ENCODE data around the gene MPO.

MPO gene

DNA sequence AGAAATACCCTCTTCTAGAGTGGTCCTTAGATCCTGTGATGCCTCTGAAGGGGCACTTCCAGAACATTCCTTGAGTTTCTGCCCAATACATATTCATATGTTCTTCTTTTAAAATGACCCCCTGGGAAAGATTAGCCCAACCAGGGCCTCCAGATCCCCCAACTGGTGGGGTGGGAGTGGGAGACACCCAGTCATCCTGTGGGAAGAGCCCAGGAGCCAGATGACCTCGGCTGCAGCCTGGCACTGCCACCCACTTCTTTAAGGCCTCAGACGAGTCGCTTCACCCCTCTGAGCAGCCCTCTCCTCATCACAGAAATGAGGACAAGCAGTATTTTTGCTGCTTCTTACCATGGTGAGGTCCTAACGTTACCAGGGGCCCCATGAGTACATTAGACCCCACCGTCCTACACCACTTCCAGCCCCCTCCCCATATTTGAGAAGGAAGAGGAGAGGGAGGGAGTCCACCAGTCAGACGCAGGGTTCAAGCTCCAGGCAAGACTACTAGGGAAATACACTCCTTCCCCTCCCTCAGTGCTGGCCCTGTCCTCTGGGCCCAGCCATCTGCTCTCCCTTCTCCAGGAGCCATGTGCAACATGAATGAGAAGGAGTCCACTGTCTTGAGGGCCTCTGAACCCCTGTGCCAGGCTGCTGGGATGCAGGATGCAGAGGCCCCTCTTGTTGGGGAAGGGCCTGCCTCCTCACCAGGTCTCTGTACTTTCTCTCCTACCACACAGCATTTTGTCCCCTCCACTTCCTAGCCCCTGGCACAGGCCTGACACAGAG lies 11.8 kb downstream of the MPO start:
- WGBS (ENCODE audit: extremely low coverage, insufficient coverage, low lambda C conversion rate): no CpG with 5 or more reads among the region's 6 CpGs
- Histone ChIP-seq H3K9ac (ENCODE audit: low read length) (no peak overlapping the region), H3K18ac (ENCODE audit: low read length) (no peak overlapping the region), H3K79me1 (ENCODE audit: low read length) (no peaks in the 10 kb centered on the region), H2BK15ac (replicated peaks; ENCODE audit: low read depth) (no peak overlapping the region), H3K36me3 (ENCODE audit: control insufficient read depth, insufficient read depth, low read length) (no peaks in the 10 kb centered on the region), H3K79me2 (ENCODE audit: control insufficient read depth, insufficient read depth, low read length) (no peaks in the 10 kb centered on the region), H3K4me1 (ENCODE audit: control insufficient read depth, low read depth, low read length) (no peaks in the 10 kb centered on the region), H3K4me3 (ENCODE audit: low read length) (no peak overlapping the region), H3K56ac (ENCODE audit: low read length) (no peak overlapping the region), H3K4me2 (ENCODE audit: low read length) (no peak overlapping the region), H2AK5ac (ENCODE audit: low read length) (no peak overlapping the region), H3K4ac (ENCODE audit: low read depth, low read length) (no peak overlapping the region), H3K27me3 (ENCODE audit: insufficient read depth, low read length, poor library complexity) (no peaks in the 10 kb centered on the region), H4K5ac (ENCODE audit: low read length) (no peak overlapping the region), H4K8ac (ENCODE audit: low read depth, low read length) (no peak overlapping the region), H2BK120ac (ENCODE audit: low read depth, low read length) (no peak overlapping the region), H2BK5ac (ENCODE audit: low read length) (no peak overlapping the region), H3K23ac (ENCODE audit: low read length) (no peak overlapping the region), H3K27ac (ENCODE audit: low read depth, low read length) (no peak overlapping the region)
- no peak for DNase-seq

DNA sequence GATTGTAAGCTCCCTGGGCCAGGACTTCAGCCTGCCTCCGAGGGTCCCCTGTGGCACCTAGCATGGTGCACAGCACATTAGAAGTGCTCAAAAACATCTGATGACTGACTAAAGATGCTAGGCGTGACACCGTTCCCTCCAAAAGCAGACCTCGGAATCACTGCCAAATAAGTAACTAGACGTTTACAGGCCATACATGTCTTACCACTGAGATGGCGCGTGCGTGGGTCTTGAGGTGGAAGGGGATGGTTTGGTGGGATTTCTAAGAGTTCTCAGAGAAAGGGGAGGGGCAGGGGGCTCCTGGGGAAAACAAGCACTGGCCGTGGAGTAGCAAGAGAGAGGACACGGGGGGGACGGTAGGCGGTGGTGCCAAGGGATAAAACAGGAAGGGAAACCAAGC lies 12.4 kb downstream of the MPO start:
- no peak overlapping the region for H3K27ac ChIP-seq (ENCODE audit: low read depth, low read length)
- DNase-seq: no peak
- H3K36me3 ChIP-seq (ENCODE audit: control insufficient read depth, insufficient read depth, low read length): no peaks in the 10 kb centered on the region
- H3K9ac ChIP-seq (ENCODE audit: low read length): no peak overlapping the region
- H3K56ac ChIP-seq (ENCODE audit: low read length): no peak overlapping the region
- H3K4me2 ChIP-seq (ENCODE audit: low read length): no peak overlapping the region
- no peaks in the 10 kb centered on the region for H3K4me1 ChIP-seq (ENCODE audit: control insufficient read depth, low read depth, low read length)
- WGBS (ENCODE audit: extremely low coverage, insufficient coverage, low lambda C conversion rate): no CpG with 5 or more reads among the region's 12 CpGs
- H2AK5ac ChIP-seq (ENCODE audit: low read length): no peak overlapping the region
- H2BK15ac ChIP-seq (replicated peaks; ENCODE audit: low read depth): no peak overlapping the region
- H3K23ac ChIP-seq (ENCODE audit: low read length): no peak overlapping the region
- H2BK5ac ChIP-seq (ENCODE audit: low read length): no peak overlapping the region
- no peak overlapping the region for H3K18ac ChIP-seq (ENCODE audit: low read length)
- H3K4ac ChIP-seq (ENCODE audit: low read depth, low read length): no peak overlapping the region
- no peaks in the 10 kb centered on the region for H3K27me3 ChIP-seq (ENCODE audit: insufficient read depth, low read length, poor library complexity)
- no peaks in the 10 kb centered on the region for H3K79me2 ChIP-seq (ENCODE audit: control insufficient read depth, insufficient read depth, low read length)
- H4K5ac ChIP-seq (ENCODE audit: low read length): no peak overlapping the region
- no peak overlapping the region for H2BK120ac ChIP-seq (ENCODE audit: low read depth, low read length)
- no peak overlapping the region for H3K4me3 ChIP-seq (ENCODE audit: low read length)
- no peak overlapping the region for H4K8ac ChIP-seq (ENCODE audit: low read depth, low read length)
- no peaks in the 10 kb centered on the region for H3K79me1 ChIP-seq (ENCODE audit: low read length)

DNA sequence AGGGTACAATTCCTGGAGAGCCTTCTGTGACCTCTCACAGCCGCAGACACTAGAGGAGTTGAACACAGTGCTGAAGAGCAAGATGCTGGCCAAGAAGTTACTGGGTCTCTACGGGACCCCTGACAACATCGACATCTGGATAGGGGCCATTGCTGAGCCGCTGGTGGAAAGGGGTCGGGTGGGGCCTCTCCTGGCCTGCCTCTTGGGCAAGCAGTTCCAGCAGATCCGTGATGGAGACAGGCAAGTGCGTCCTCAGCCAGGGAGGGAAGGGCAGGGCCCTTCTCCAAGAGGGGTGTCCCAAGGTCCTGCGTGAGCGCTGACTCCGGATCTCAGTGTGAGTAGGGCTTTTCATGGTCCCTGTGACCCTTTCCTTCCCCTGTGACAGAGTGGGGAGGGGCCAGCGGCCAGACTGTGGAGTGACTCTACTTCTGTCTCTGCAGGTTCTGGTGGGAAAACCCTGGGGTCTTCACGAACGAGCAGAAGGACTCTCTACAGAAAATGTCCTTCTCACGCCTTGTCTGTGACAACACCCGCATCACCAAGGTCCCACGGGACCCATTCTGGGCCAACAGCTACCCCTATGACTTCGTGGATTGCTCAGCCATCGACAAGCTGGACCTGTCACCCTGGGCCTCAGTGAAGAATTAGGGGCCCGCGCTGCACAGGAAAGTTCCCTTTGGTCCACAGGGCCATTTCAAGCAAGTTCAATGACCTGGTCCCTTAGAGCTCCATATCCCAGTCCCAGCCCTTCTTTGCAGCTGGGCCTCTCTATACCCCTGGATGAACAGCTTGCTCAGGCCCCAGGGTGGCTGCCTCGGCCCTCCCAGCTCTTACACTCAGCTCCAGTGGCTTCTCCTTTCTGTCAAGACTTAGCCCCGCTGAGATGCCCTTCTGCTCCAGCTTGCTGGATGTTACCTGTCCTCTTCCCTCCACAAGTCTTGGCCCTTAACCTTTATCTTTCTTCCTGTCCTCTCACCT lies 13.1 kb downstream of the MPO start:
- Histone ChIP-seq H3K36me3 (ENCODE audit: control insufficient read depth, insufficient read depth, low read length) (no peaks in the 10 kb centered on the region), H2AK5ac (ENCODE audit: low read length) (no peak overlapping the region), H2BK15ac (replicated peaks; ENCODE audit: low read depth) (no peak overlapping the region), H3K79me1 (ENCODE audit: low read length) (no peaks in the 10 kb centered on the region), H3K79me2 (ENCODE audit: control insufficient read depth, insufficient read depth, low read length) (no peaks in the 10 kb centered on the region), H3K4ac (ENCODE audit: low read depth, low read length) (no peak overlapping the region), H3K4me3 (ENCODE audit: low read length) (no peak overlapping the region), H3K18ac (ENCODE audit: low read length) (no peak overlapping the region), H2BK120ac (ENCODE audit: low read depth, low read length) (no peak overlapping the region), H3K4me2 (ENCODE audit: low read length) (no peak overlapping the region), H2BK5ac (ENCODE audit: low read length) (no peak overlapping the region), H3K56ac (ENCODE audit: low read length) (no peak overlapping the region), H3K27ac (ENCODE audit: low read depth, low read length) (no peak overlapping the region), H3K4me1 (ENCODE audit: control insufficient read depth, low read depth, low read length) (no peaks in the 10 kb centered on the region), H4K8ac (ENCODE audit: low read depth, low read length) (no peak overlapping the region), H3K23ac (ENCODE audit: low read length) (no peak overlapping the region), H4K5ac (ENCODE audit: low read length) (no peak overlapping the region), H3K9ac (ENCODE audit: low read length) (no peak overlapping the region), H3K27me3 (ENCODE audit: insufficient read depth, low read length, poor library complexity) (no peaks in the 10 kb centered on the region)
- no peak for DNase-seq
- WGBS (ENCODE audit: extremely low coverage, insufficient coverage, low lambda C conversion rate): no CpG with 5 or more reads among the region's 22 CpGs

DNA sequence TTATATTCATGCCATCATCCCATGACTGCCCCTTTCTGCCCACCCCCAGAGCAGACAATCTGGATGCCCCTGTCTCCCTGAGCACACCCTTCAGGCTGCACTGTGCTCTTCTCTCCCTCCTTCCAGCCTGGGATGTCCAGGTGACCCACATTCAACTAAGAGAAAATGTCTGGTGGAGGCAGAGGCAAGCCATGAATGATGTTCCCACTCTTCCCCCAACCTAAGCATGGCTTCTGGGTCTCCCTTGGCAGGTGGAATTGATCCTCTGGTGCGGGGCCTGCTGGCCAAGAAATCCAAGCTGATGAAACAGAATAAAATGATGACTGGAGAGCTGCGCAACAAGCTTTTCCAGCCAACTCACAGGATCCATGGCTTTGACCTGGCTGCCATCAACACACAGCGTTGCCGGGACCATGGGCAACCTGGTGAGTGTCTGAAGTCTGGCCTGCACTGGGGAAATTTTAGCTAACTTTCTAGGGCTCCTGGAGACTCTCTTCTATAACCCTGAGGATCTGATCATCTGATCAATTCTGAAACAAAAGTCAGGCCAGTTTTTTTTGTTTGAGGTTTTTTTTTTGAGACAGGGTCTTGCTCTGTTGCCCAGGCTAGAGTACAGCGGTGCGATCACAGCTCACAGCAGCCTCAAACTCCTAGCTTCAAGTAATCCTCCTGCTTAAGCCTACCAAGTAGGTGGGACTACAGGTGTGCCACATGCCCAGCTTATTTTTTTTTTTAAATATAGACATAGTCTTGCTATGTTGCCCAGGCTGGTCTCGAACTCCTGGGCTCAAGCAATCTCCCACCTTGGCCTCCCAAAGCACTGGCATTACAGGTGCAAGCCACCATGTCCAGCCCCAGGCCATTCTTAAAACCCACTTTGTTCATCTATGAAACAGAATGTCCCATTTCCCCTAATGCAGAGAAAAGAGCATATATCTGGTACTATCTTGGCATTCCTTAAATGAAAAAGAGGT lies 14.5 kb downstream of the MPO start:
- no peak overlapping the region for H3K23ac ChIP-seq (ENCODE audit: low read length)
- DNase-seq: no peak
- H2BK15ac ChIP-seq (replicated peaks; ENCODE audit: low read depth): no peak overlapping the region
- no peaks in the 10 kb centered on the region for H3K4me1 ChIP-seq (ENCODE audit: control insufficient read depth, low read depth, low read length)
- no peaks in the 10 kb centered on the region for H3K27me3 ChIP-seq (ENCODE audit: insufficient read depth, low read length, poor library complexity)
- H4K8ac ChIP-seq (ENCODE audit: low read depth, low read length): no peak overlapping the region
- H2BK5ac ChIP-seq (ENCODE audit: low read length): no peak overlapping the region
- no peak overlapping the region for H4K5ac ChIP-seq (ENCODE audit: low read length)
- H3K79me1 ChIP-seq (ENCODE audit: low read length): no peaks in the 10 kb centered on the region
- no peak overlapping the region for H3K18ac ChIP-seq (ENCODE audit: low read length)
- H2AK5ac ChIP-seq (ENCODE audit: low read length): no peak overlapping the region
- no peak overlapping the region for H2BK120ac ChIP-seq (ENCODE audit: low read depth, low read length)
- no peak overlapping the region for H3K4ac ChIP-seq (ENCODE audit: low read depth, low read length)
- no peak overlapping the region for H3K9ac ChIP-seq (ENCODE audit: low read length)
- H3K79me2 ChIP-seq (ENCODE audit: control insufficient read depth, insufficient read depth, low read length): no peaks in the 10 kb centered on the region
- H3K4me2 ChIP-seq (ENCODE audit: low read length): no peak overlapping the region
- WGBS (ENCODE audit: extremely low coverage, insufficient coverage, low lambda C conversion rate): no CpG with 5 or more reads among the region's 7 CpGs
- H3K36me3 ChIP-seq (ENCODE audit: control insufficient read depth, insufficient read depth, low read length): no peaks in the 10 kb centered on the region
- no peak overlapping the region for H3K4me3 ChIP-seq (ENCODE audit: low read length)
- H3K27ac ChIP-seq (ENCODE audit: low read depth, low read length): no peak overlapping the region
- no peak overlapping the region for H3K56ac ChIP-seq (ENCODE audit: low read length)

- no peaks in the 10 kb centered on the region for H3K4me1 ChIP-seq (ENCODE audit: control insufficient read depth, low read depth, low read length)
- H2BK5ac ChIP-seq (ENCODE audit: low read length): no peak overlapping the region
- no peak overlapping the region for H2BK120ac ChIP-seq (ENCODE audit: low read depth, low read length)
- no peak overlapping the region for H3K4me3 ChIP-seq (ENCODE audit: low read length)
- no peak overlapping the region for H3K56ac ChIP-seq (ENCODE audit: low read length)
- no peak overlapping the region for H3K18ac ChIP-seq (ENCODE audit: low read length)
- no CpG with 5 or more reads among the region's 4 CpGs for WGBS (ENCODE audit: extremely low coverage, insufficient coverage, low lambda C conversion rate)
- H3K4ac ChIP-seq (ENCODE audit: low read depth, low read length): no peak overlapping the region
- no peak for DNase-seq
- no peak overlapping the region for H3K23ac ChIP-seq (ENCODE audit: low read length)
- no peak overlapping the region for H2AK5ac ChIP-seq (ENCODE audit: low read length)
- no peaks in the 10 kb centered on the region for H3K36me3 ChIP-seq (ENCODE audit: control insufficient read depth, insufficient read depth, low read length)
- H3K27me3 ChIP-seq (ENCODE audit: insufficient read depth, low read length, poor library complexity): no peaks in the 10 kb centered on the region
- no peaks in the 10 kb centered on the region for H3K79me1 ChIP-seq (ENCODE audit: low read length)
- H4K5ac ChIP-seq (ENCODE audit: low read length): no peak overlapping the region
- H4K8ac ChIP-seq (ENCODE audit: low read depth, low read length): no peak overlapping the region
- H3K27ac ChIP-seq (ENCODE audit: low read depth, low read length): no peak overlapping the region
- H3K9ac ChIP-seq (ENCODE audit: low read length): no peak overlapping the region
- no peak overlapping the region for H2BK15ac ChIP-seq (replicated peaks; ENCODE audit: low read depth)
- no peak overlapping the region for H3K4me2 ChIP-seq (ENCODE audit: low read length)
- no peaks in the 10 kb centered on the region for H3K79me2 ChIP-seq (ENCODE audit: control insufficient read depth, insufficient read depth, low read length)
Measured at GRCh38 chr17:58265271-58265670, 15.5 kb downstream of the MPO start.
